ENCODE measurements around the gene PPM1K. TPM values are rescaled to one million over a fixed set of nuclear protein-coding genes. Genes with fewer than 3 reads are reported as not detected.

The PPM1K gene
- total RNA-seq, 3 donors from 2014 or later: 13.8 to 26.2 (median 20.5) TPM

GRCh38 chr4:88291003-88291402, 6.6 kb upstream of the PPM1K start:
- no peak overlapping the region for H3K4me3 ChIP-seq
- no peaks in the 10 kb centered on the region for H3K9me3 ChIP-seq
- intact Hi-C loops (cut with DNase I; ENCODE audit: low total_unique reads): no loop called here
- no peaks in the 10 kb centered on the region for H3K36me3 ChIP-seq
- TF ChIP-seq POLR2AphosphoS5 (IDR thresholded peaks at IDR 0.05): no peak
- TF ChIP-seq, protein P1, sequence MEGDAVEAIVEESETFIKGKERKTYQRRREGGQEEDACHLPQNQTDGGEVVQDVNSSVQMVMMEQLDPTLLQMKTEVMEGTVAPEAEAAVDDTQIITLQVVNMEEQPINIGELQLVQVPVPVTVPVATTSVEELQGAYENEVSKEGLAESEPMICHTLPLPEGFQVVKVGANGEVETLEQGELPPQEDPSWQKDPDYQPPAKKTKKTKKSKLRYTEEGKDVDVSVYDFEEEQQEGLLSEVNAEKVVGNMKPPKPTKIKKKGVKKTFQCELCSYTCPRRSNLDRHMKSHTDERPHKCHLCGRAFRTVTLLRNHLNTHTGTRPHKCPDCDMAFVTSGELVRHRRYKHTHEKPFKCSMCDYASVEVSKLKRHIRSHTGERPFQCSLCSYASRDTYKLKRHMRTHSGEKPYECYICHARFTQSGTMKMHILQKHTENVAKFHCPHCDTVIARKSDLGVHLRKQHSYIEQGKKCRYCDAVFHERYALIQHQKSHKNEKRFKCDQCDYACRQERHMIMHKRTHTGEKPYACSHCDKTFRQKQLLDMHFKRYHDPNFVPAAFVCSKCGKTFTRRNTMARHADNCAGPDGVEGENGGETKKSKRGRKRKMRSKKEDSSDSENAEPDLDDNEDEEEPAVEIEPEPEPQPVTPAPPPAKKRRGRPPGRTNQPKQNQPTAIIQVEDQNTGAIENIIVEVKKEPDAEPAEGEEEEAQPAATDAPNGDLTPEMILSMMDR (IDR thresholded peaks at IDR 0.05): no peak
- no peak for TF ChIP-seq POLR2A (IDR thresholded peaks at IDR 0.05)
- DNase-seq (ENCODE audit: low spot score in 2 of 2): no peak
- no peak overlapping the region for H3K27ac ChIP-seq
- H3K4me1 ChIP-seq: no peaks in the 10 kb centered on the region
- H3K27me3 ChIP-seq: no peaks in the 10 kb centered on the region

GRCh38 chr4:88286897-88287296, 2.5 kb upstream of the PPM1K start:
- H3K9me3 ChIP-seq: no peaks in the 10 kb centered on the region
- TF ChIP-seq POLR2AphosphoS5 (IDR thresholded peaks at IDR 0.05): no peak
- no peak for TF ChIP-seq POLR2A (IDR thresholded peaks at IDR 0.05)
- TF ChIP-seq, protein P1 (IDR thresholded peaks at IDR 0.05): no peak
- H3K27ac ChIP-seq: no peak overlapping the region
- no peaks in the 10 kb centered on the region for H3K36me3 ChIP-seq
- intact Hi-C loops (cut with DNase I; ENCODE audit: low total_unique reads): no loop called here
- no peak overlapping the region for H3K4me3 ChIP-seq
- no peak for DNase-seq (ENCODE audit: low spot score in 2 of 2)
- no peaks in the 10 kb centered on the region for H3K4me1 ChIP-seq
- H3K27me3 ChIP-seq: no peaks in the 10 kb centered on the region

DNA sequence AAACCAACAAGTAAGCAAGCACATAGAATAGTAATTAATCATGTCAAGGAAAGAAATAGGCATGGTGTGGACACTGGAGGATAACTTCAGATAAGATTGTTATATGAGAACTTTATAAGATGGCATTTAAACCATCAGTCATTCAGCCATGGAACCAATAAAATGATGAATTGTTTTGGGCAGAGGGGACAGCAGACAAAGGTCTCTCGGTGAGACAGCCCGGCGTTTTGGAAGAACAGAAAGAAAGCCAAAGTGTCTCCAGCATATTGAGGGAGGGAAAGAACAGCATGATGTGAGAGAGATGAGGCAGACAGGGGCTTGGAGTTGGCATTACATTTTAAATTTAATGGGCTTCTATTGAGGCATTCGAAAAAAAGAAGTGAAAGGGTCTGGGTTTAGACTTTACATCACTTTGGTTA, 883 bp upstream of the PPM1K start:
- Histone ChIP-seq H3K4me1 (no peaks in the 10 kb centered on the region), H3K27ac (peak overlapping the region; percentile 97 to 98)

GRCh38 chr4:88283661-88284438, 511 bp downstream of the PPM1K start:
- no peaks in the 10 kb centered on the region for H3K36me3 ChIP-seq

More for the DNA sequence above, 883 bp upstream of the PPM1K start:
- no peak for DNase-seq (ENCODE audit: low spot score in 2 of 2)
- intact Hi-C loops (cut with DNase I; ENCODE audit: low total_unique reads): no loop called here
- no peaks in the 10 kb centered on the region for H3K36me3 ChIP-seq
- H3K9me3 ChIP-seq: no peaks in the 10 kb centered on the region
- no peaks in the 10 kb centered on the region for H3K27me3 ChIP-seq
- peak overlapping the region; percentile 64 to 76 (median 70) for H3K4me3 ChIP-seq
- TF ChIP-seq POLR2AphosphoS5 (IDR thresholded peaks at IDR 0.05): no peak
- no peak for TF ChIP-seq POLR2A (IDR thresholded peaks at IDR 0.05)
- TF ChIP-seq, protein P1 (IDR thresholded peaks at IDR 0.05): no peak

More at GRCh38 chr4:88283661-88284438, 511 bp downstream of the PPM1K start:
- Histone ChIP-seq H3K9me3 (no peaks in the 10 kb centered on the region), H3K4me3 (peak overlapping the region; percentile 64 to 76 (median 70)), H3K27me3 (no peaks in the 10 kb centered on the region), H3K4me1 (no peaks in the 10 kb centered on the region), H3K27ac (peak overlapping the region; percentile 97 to 98)
- intact Hi-C loops (cut with DNase I; ENCODE audit: low total_unique reads): no loop called here
- DNase-seq (ENCODE audit: low spot score in 2 of 2): peak; percentile 52 to 54
- no peak for TF ChIP-seq POLR2A (IDR thresholded peaks at IDR 0.05)
- TF ChIP-seq POLR2AphosphoS5 (IDR thresholded peaks at IDR 0.05): peak in 2 of 3 donors; percentile 33 to 40
- TF ChIP-seq, protein P1 (IDR thresholded peaks at IDR 0.05): no peak
